ENCODE data around the gene PRMT7.

- TF ChIP-seq CTCF (conservative IDR thresholded peaks at IDR 0.05; ENCODE audit: low read length) (no peak), EZH2phosphoT487 (IDR thresholded peaks at IDR 0.05; ENCODE audit: borderline replicate concordance, low read depth, low read length) (no peak)
These were observed 28.4 kb downstream of the PRMT7 start for GRCh38 chr16:68339214-68339613.

Measured in OCI-LY7 (cell line).